ENCODE measurements around the gene ITGB1BP1.

ITGB1BP1 gene

DNA sequence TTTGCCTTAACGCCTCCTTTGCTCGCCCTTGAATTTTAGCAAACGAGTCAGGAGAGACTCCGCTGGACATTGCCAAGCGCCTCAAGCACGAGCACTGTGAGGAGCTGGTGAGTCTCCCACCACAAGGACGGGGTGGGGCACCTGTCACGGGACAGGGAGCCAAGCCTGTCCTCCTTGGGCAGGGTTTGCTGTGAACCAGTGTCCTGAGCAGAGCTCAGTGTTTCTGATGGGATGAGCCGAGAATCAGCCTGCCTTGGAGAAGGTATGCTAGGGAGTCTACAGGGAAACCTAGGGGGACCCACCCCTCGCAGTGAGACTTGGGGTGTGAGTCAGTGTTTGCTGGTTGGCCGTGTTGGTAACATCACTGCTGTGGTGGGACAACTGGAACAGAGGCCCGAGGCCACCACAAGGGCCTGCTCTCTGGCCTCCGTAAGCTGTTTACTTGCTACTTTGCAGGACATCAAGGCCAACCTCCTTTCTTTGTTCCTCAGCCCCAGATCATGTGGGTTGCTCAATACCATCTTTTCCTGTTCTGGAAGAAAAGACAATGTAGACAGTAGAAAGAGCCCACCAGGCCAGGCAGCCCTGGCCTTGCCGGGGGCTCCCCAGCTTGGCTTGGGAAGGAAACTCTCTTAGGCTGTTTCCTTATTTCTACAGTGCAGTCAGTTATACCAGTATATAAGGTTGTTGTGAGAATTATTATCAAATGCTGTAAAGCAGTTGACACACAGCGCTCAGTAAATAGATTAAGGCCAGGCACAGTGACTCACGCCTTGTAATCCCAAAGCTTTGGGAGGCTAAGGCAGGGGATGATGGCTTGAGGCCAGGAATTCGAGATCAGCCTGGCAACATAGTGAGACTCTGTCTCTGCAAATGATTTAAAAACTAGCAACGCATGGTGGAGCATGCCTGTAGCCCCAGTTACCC, 42.4 kb downstream of the ITGB1BP1 start:
- in situ Hi-C loops (cut with HindIII; ENCODE audit: low sequenced_read_pairs) = no loop called here

DNA sequence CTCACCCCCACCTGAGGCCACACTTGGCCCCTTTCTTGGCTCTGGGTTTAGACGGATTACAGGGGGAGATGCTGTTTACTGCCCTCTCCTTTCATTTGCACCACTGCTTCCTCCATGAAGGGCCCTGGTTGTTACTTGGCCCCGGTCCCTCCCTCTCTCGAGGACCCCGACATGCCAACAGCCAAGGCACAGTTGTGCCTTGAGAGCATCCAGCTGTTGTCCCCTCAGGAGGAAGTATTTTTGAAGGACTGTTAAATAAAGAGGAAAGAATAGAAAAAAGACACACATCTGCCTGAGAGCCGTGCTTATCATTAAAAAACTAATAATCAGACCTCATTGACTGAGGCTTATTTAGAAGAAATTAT, 44.0 kb downstream of the ITGB1BP1 start:
- in situ Hi-C loops (cut with HindIII; ENCODE audit: low sequenced_read_pairs) = no loop called here

DNA sequence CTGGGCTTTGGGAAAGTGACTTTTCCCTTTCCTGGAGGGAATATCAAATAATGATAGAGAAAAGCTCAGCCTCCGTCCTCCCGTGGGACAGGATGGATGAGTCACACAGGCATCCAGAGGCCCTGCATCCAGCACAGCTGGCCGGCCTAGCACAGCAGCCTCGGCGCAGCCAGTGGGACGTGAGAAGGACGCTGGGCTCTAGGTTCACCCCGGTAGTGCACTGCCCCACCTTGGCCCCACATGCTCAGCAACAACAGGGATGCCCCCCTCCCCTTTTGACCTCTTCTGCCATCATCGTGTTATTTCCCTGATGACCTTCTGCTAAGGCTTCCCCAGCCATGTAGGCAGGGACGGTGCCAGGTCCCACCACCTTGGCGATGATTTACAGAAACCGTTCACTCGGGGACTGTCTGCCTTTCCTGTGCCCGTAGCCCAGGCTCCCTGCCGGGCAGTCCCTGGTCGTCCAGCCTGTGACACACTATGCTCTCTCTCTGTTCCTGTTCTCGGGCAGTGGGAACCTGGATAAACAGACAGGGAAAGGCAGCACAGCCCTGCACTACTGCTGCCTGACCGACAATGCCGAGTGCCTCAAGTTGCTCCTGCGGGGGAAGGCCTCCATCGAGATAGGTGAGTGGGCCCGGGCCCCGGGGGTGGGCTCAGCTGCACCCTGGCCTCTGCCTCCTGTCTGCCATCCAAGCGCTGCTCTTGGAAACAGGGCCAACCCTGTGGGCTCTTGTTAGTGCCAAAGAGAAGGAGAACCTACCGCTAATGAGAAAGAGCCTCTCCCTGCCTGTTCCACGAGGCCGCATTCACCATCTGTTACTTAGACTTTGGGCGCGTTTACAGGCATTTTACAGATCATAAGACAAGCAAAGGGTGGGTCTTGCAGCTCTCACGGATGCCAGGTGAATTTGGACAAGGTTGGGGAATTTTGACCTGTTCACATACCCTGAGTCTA, 44.6 kb downstream of the ITGB1BP1 start:
- in situ Hi-C loops (cut with HindIII; ENCODE audit: low sequenced_read_pairs) = no loop called here

DNA sequence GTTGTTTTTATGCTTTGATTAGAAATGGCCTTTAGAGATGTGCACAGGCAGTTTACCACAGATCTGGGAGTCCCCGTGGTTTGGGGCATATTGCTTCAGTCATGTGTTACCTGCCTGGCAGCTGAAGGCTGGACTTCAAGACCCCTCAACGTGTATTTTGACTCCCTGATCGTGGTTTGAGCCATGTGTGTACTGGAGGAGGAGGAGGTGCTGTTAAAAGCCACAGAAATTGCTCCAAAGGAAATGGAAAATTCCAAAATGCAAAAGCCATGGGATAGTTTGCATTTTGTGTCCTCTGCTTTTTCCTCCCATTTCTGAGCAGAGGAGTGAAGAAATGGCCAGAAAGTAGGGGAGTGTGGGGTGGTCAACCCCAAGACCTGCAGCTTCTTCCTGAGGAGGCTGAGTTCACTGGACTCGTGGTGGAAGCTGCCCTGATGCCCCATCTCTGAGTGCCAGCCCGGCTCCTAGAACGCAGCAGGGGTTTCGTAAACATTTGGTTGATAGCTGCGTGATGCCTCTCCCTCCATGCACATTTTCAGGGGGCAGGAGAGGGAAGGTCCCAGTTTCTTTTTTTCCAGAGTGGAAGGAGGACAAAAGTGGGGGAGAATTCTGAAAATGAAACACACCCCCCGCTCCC, 45.7 kb downstream of the ITGB1BP1 start:
- in situ Hi-C loops (cut with HindIII; ENCODE audit: low sequenced_read_pairs) = no loop called here

DNA sequence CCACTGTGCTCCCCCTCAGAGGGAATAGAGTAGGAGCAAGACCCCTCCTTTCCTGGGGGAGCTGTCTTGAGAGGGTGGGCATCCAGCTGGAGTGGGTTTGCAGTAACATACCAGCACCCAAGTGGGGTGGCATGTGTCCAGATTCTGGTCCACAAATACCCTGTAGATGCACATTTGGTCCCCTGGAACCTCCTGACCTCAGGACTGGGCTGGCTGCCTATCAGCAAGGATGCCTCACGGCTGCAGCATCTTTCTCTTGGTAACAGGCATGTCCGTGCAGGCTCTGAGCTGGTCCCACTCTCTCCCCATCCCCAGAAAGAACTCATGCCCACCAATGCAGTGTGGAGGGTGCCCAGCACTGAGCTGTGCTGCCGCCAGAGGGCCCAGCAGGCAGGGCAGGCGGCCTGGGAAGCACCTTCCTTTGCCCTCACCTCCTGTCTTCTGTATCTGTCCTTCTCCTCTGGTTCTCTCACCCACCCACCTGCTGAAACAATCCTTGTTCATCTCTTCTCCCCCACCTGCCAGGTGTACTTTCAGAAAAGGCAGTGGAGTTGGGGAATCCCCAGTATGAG, 47.4 kb downstream of the ITGB1BP1 start:
- in situ Hi-C loops (cut with HindIII; ENCODE audit: low sequenced_read_pairs) = no loop called here

DNA sequence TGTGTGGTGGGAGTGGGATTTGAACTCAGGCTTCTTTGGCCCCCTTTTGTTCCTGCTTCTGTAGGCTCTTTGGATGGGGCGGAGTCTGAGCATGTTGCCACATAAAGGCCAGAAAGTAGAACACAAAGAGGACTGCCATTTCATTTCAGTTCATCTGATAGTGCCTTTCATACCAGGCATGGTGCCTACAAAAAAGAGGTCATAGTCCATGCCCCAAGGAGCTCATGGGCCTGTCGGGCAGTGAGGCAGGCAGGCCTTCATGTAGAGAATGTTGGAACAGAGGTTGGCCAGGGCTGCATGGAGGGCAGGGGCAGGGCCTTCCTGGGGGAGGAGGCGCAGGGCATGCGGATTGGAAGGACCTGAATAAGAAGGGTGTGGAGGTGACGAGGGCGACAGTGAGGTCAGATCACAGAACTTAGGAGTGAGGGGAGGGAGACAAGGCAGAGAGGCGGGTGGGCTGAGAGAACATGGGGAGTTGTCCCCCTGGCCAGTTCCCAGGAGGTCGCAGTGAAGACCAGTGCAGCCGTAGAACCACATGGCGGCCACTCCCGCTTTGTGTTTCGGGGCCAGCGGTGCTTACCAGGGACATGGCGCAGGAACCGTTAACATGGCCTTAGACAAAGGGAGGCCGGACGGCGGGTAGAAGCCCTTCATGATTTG, 49.1 kb downstream of the ITGB1BP1 start:
- in situ Hi-C loops (cut with HindIII; ENCODE audit: low sequenced_read_pairs) = no loop called here

DNA sequence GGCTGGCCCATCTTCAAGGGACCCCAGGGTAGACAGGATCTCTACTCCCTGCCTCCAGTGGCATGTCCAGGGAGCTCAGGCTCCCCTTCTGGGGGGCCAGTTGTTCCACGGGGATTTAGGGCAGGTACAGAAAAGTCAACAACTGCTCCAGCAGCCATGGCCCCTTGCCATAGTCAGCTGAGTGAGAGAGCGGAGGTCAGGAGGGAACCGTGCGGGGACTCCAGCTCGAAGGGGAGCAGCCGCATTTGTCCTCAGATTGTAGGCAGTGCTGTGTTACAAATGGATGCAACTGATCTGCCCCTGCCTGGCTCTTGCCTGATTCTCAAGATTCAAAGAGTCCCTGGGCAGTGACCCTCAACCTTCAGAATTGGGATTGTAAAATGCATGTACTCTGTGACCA, 49.9 kb downstream of the ITGB1BP1 start:
- in situ Hi-C loops (cut with HindIII; ENCODE audit: low sequenced_read_pairs) = no loop called here

DNA sequence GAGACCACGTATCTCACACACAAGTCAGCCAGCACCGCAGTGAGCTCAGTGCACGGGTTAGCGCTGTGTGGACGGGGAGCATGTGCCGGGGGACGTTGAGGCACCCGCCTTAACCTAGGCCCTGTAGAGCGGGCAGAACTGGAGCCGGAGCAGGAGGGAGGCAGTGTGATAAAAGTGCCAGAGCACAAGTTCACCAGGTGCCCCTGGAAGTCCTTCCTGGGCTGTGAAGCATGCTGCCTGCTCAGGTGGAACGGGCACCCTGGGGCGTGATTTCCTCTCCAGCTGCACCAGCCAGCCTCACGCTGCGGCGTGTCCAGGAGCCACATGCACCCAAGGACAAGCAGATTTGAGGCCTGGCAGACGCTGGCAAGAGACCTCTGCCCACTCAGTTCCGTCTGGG, 50.3 kb downstream of the ITGB1BP1 start:
- in situ Hi-C loops (cut with HindIII; ENCODE audit: low sequenced_read_pairs) = no loop called here

DNA sequence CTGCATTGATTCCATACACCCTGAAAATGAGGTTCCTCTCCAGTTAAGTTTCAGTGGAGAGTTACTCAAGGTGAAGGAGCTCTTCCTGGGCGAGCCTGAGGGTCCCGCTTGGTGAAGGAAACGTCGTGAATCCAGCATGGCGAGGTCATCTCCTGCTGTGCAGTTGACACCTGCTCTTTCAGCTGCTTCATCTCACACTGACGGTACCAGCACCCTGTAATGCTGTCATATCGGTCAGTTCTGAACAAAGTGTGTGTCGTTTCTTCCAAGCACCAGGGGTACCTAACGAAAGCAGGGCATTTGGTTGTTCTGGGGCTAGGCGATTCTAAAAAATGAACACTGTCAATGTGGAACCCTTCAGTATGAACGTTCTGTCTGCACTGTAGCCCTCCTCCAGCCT, 52.6 kb downstream of the ITGB1BP1 start:
- in situ Hi-C loops (cut with HindIII; ENCODE audit: low sequenced_read_pairs) = no loop called here

DNA sequence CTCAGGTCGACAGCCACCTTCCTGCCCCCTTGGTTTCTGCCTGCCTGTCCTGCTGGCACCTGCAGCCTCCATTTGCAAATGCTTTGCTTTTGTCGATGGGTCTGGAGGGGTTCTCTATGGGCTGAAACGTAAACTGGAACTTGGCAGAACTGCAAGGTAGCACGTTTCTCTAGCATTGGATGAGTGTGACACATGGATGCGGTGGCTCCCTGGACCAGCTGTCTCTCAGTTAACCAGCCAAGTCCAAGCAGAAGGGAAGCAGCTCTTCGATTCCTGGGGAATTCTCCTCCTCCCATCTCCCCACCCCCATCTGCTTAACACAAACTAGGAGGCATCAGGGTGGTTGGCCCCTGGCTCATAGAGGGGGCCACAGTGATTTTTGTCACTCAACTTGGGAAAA, 57.3 kb downstream of the ITGB1BP1 start:
- in situ Hi-C loops (cut with HindIII; ENCODE audit: low sequenced_read_pairs) = no loop called here

DNA sequence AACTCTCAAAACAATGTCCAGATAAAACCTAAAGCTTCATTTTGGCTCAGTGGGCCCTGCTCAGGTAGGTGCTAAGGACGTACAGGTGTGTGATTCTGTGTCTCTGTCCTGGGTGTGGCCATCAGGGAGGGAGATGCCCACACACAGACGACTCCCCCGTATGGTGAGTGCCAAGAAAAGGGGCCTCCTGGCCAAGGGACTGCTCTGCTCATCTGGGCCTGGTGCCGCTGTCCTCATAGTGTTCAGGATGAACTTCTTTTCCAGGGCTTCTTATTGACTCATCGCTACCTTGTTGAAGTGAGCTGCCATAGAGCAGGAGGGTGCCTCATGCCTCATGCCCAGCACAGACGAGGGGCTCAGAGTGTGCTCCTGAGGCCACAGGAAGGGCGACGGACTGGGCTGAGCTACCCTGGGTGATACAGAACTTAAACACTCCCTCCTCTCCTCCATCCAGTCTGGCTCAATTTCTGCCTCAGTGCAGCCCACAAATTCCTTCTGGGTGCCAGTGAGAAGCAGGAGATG, 57.8 kb downstream of the ITGB1BP1 start:
- in situ Hi-C loops (cut with HindIII; ENCODE audit: low sequenced_read_pairs) = no loop called here

DNA sequence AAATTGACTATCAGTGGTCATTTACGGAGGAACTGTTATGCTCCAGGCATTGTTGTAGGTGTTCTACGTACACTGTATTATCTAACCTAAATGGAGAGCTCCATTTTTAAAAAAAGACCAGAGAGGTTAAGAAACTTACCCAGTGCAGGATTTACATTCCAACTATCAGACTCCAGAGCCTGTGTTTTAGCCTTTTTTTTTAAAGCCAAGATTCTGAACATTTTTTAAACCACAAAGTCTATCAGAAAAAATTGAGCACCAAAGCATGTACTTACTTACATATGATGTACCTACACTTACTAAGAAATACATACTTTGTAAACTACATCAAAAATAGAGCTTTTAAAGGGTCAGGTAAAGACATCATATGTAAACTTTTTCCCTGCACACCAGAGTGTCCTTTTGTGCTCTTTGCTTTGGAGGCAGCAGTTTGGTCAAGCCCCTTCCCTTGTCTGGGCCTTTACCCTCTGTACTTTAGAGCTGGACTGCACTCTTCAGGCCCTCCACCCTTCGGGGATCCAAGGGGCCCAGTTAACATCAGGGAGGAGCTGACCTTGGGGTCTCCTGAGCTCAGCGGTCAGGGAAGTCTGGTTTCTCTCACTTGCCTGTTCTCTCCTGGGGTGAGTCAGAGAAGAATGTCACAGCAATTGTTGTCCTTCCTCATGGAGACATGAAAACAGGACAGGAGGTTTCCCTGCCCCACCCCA, 58.4 kb downstream of the ITGB1BP1 start:
- in situ Hi-C loops (cut with HindIII; ENCODE audit: low sequenced_read_pairs) = no loop called here

DNA sequence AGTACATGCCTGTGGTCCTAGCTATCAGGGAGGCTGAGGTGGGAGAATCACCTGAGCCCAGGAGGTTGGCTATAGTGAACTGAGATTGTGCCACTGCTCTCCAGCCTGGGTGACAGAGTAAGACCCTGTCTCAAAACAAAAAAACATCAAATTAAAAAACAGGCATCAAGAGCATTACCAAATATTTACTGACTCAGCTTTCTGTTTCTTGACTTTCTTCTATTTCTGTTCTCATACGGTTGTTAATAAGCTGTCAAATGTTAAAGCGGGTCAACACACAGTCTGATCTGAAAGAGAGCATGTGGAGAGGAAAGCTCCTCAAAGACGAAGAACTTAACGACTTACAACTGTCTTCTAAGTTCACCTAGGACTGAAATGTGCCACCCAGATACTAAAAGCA, 59.0 kb downstream of the ITGB1BP1 start:
- in situ Hi-C loops (cut with HindIII; ENCODE audit: low sequenced_read_pairs) = no loop called here

DNA sequence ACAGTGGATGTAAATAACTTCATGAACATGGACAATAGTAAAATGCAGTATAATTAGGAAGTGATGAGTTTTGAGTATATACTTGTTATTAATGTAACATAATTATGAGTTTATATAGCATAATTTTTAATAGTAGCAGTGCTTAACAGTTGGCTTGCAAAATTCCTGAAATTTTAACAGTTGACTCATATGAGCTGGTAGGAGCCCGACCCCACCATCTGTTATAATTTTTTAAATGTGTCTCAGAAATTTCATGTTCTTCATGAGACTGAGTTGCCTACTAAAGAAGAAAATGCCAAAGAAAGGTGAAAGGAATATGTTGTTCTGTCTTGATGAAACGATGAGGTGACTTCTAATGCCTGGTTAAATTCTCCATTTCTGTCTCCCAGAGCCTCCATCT, 62.6 kb downstream of the ITGB1BP1 start:
- in situ Hi-C loops (cut with HindIII; ENCODE audit: low sequenced_read_pairs) = no loop called here

DNA sequence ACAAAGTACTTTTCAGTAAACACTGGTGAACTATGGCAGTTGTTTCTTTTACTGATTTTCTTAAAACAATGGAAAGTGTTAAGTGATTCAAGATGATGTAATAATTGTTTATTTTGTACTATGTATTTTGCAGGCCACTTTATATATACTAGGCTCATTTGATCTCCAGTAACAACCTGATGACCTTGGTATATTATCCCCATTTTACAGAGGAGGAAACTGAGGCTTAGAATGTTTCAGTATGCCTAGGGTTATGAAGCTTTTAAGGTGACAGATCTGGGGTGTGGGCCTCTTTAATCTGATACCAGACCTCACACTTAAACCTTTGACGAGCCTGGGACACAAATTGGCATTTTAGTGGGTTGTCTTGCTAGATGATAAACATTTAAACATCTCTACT, 63.2 kb downstream of the ITGB1BP1 start:
- in situ Hi-C loops (cut with HindIII; ENCODE audit: low sequenced_read_pairs) = no loop called here

DNA sequence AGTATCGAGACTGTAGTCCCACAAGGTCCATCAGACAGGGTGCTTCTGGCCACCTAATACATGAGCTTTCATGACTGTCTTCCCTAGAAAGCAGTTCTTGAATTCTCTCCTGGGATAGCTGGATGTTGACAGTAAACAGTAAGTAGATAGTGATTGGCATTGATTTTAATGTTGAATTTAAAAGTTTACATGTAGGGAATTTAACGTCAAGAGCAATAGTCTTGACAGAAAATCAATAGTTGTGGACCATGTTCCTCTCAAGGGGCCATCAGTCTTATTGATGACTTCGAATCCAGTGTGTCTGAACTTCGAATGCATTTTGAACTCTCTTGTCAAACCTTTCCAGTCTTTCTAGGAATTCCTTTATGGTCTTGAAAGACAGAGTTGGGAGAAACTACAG, 63.9 kb downstream of the ITGB1BP1 start:
- in situ Hi-C loops (cut with HindIII; ENCODE audit: low sequenced_read_pairs) = no loop called here

DNA sequence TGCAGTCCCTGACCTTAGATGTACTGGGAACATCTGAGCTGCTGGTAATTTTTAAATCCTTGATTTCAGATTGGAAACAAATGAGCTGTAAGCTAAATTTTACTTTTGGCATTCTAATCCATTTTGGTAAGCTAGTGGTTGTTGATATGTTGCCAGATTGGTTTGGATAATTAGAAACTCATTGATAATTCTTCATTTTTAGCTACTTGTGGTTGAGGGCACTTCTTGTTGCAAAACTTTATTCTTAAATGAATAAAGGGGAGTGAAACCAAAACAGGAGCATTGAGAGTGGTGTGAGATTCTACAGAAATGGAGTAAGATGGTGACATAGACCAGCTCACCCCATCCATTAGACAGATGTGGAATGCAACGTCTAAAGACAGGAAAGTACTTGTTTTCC, 64.5 kb downstream of the ITGB1BP1 start:
- in situ Hi-C loops (cut with HindIII; ENCODE audit: low sequenced_read_pairs) = no loop called here

DNA sequence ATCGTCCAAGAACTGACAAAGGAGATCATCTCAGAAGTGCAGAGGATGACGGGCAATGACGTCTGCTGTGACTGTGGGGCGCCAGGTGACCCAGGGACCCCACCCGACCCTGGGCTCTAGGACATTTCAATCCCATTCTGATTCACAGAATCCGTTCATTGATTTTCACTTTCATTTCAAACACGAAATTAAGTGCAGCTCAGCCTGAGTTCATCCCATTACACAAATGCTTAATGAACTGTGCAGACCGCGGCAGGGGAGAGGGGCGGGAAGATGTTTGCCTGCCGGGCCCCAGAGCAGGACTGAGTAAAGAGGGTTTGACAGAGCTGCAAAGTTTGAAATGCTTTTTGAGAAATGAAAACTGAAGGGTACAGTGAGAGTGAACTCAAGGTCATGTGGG, 67.1 kb downstream of the ITGB1BP1 start:
- in situ Hi-C loops (cut with HindIII; ENCODE audit: low sequenced_read_pairs) = no loop called here

DNA sequence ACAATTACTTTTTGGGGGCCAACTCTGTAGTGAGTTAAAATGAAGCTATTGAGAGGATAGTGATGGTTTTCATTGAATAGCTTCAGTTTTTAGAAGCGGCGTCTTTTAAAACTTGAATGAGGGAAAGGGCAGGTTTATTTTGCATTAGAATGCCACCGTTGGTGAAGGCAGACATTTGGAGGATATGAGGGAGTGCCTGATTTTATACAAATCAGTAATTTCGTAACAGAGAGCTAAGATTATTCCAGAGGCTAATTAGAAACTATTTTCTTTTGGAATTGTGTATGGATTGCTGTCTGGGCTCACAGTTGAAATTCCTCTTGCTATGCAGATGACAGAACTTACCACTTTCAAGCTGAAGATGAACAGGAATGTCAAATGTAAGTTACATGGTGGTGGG, 67.6 kb downstream of the ITGB1BP1 start:
- in situ Hi-C loops (cut with HindIII; ENCODE audit: low sequenced_read_pairs) = no loop called here

DNA sequence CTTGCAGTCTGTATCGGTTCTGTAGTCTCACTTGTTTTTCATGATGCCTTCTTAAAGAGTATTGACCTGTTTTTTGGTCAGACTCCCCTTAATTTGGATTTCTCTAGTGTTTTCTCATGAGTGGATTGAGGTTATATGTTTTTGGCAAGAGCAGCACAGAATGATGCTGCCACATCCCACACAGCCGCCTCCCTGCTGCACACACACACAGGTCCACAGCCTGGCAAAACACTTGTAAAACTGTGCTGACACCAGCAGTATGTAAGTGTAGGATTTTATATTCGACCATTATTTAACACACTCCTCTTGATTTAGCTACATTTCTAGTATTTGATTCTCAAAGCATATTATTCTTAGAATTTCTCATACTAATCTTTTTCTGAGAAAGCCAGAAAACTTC, 68.1 kb downstream of the ITGB1BP1 start:
- in situ Hi-C loops (cut with HindIII; ENCODE audit: low sequenced_read_pairs) = no loop called here
